ENCODE data around the gene POC5.

The POC5 gene

GRCh38 chr5:75656311-75657003, 60.8 kb downstream of the POC5 start:
- DNase-seq = no peak

DNA sequence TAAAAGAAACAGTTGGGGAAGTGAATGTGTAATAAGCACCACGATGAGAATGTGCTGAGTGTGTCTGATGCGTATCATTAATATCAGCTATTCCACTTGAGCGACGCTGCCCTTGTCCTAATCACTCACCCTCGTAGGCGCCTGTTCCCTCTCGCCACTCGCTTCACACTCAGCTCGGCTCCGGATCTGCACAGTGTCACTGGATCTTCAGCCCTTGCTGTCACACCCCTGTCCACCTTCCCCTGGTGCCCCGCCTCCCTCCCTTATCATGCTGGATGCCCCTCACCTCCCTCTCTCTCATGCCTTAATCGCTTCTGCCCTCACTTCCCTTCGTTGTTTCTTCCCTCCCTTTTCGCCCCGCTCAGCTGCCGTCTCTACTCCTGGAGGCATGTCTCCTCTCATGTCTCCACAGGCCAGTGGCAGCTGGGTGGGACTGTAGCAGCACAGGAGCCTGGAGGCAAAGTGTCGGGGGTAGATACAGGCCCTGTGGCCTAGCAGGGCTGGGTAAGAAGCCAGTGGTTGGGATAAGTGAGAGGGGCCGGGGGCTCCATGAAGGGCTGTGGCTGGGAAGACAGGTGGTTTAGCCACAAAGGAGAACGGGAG, 62.4 kb downstream of the POC5 start:
- DNase-seq = no peak

GRCh38 chr5:75653521-75653920, 63.7 kb downstream of the POC5 start:
- no peak for DNase-seq

DNA sequence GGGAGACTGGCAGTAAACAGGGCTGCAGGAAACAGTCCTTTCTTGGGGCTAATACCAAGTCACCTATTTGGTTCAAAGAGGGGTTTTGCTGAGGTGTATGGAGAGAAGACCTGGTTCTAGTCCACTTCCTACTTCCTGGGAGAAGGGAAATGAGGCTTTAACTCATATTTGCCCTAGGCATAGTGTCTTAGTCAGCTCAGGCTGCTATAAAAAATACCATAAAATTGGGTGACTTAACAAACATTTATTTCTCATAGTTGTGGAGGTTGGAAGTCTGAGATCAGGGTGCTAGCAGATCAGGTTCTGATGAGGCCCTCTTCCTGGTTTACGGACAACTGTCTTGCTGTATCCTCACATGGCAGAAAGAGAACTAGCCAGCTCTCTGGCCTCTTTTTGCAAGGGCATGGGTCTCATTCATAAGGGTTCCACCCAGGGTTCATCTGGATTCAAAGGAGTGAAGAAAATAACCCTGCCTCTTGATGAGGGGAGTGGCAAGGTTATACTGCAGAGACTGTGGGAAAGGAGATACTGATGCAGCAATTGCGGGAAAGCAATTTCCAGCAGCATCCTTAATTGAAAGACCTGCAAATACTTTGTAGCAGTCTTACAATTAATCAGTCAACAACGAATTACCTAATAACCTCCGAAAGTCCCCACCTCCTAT, 65.5 kb downstream of the POC5 start:
- DNase-seq = no peak

DNA sequence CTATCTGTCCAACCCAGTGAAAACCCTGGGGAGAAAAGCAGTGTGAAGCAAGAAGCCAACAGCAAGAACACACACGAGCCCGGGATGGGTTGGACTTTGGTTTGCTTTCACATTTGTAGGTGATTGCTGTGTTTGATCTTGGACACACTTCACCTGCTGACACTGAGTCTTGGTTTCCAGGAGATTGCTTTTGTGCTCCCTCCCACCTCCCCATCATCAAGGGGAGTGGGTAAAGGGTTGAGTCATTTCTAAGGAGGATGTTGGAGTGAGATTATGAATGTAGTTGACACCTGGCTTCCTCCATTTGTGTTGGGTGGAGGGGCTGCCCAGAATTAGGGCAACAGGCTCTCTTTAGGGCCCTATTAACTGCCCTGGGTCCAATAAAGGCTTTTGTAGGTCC, 68.5 kb downstream of the POC5 start:
- DNase-seq = no peak

DNA sequence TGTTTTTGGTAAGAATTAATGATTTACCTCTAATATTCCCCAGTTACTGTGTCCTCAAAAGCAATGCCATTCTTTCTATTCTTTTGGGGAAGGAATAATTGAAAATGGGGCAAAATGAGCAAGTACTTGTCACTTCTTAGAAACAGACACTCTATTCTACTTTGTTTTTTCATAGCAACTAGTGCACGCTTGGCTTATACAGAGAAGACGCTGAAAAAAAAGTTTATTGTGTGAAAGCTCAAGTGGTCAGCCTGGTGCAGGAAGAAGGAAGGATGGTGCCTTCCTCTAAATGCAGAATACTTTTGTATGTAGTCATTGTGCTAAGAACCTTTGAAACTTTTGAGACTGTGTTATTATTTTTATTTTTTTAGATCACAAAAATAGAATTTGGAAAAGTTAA, 76.4 kb downstream of the POC5 start:
- DNase-seq = no peak

GRCh38 chr5:75640395-75640794, 76.8 kb downstream of the POC5 start:
- DNase-seq = no peak

DNA sequence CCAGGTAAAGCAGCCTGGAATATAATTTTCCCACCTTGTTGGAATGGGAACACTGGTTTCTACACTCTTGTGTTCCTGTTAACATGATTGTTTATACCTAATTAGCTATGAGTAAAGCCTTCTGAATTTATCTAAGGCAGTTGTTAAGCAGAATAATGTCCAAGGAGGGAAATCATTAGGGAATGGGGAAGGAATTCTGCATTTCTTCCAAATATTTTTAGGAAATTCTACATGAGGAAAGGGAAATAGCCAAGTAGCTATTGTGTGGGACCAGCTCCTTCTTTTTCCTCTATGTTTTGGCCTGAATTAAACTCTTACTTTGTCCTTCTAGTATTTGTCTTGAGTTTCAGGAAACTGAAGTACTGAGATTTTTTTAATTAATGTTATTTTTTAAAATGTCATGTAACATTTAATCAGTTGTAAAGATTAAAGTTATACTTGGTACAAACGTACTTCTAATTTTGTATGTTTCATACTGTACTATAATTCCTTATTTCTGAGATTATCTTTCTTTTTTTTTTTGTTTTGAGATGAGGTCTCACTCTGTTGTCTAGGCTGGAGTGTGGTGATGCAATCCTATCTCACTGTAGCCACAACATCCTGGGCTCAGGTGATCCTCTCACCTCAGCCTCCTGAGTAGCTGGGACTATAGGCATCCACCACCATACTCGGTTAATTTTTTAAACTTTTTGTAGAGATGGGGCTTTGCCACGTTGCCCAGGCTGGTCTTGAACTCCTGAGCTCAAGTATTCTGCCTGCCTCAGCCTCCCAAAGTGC, 77.5 kb downstream of the POC5 start:
- no peak for DNase-seq

DNA sequence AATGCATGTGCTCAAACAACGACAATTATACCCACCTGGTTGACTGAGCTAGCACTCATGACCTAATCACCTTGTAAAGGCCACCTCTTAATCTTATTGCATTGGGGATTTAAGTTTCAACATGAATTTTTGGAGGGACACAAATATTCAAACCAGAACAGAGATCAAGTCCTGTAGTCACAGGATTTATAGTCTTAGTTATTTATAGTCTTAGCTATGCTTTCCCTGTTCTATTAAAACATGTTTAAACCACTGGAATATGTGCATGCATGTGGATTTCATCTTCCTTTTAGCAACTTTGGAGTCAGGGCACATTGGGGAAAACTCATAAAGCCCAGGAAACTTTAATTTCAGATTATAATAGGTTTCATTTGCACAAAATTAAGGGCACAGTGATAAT, 79.3 kb downstream of the POC5 start:
- no peak for DNase-seq

DNA sequence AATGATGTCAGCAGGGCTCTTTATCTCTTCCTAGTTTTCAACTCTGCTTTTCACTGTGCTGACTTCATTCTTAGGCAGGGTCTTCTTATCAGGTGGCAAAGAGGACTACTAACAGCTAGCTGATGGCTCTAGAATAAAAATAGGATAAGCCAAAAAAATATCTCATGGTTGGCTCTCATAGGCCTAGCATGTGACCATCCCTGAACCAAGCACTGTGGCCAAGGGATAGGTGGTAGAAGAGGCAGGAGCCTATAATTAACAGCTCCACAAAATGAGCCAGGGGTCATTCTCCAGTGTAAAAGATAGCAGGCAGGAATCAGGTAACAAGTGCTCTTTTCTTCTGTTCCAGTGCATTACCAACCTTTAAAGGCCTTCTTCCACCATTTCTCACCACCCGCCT, 84.9 kb downstream of the POC5 start:
- no peak for DNase-seq

GRCh38 chr5:75630875-75631274, 86.4 kb downstream of the POC5 start:
- DNase-seq = no peak

- no peak for DNase-seq
Measured at GRCh38 chr5:75627801-75628200, 89.4 kb downstream of the POC5 start.

DNA sequence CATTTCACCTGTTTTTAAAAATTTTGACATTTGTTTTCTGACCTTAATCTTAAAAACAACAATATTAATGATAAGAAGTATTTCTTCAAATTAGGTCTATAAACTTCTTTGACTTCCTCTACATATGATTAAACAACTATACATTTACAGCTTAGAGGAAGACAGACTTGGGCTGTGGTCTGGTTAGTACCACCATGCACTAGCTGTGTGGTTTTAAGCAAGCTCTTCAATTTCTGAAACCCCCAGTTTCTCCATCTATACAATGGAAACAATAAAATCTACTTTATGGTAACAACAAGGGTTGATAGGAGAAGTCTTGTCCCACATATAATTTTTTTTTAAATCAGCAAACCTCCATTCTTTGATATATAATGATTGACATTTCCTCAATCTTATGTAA, 90.3 kb downstream of the POC5 start:
- DNase-seq = no peak

Data from islet precursor cell (in vitro differentiated cells).